Mesodermal cell (in vitro differentiated cells): ENCODE results near the gene FAM47A. TPM values are rescaled to one million over a fixed set of nuclear protein-coding genes. Genes with fewer than 3 reads are reported as not detected.

Experiments
- H3K27ac ChIP-seq: 2 replicates; pipeline ENCODE4 v1.7.0; 2013; ENCODE audit warnings: mild to moderate bottlenecking, low read depth, low read length, moderate library complexity; ENCODE audit not compliant: severe bottlenecking
- H3K36me3 ChIP-seq: 2 replicates; pipeline ENCODE4 v1.7.1; 2013; ENCODE audit warnings: mild to moderate bottlenecking, low read length, moderate library complexity; ENCODE audit not compliant: control insufficient read depth, insufficient read depth
- H3K4me1 ChIP-seq: one replicate; pipeline ENCODE4 v1.7.1; 2013; ENCODE audit warnings: mild to moderate bottlenecking, low read length; ENCODE audit not compliant: insufficient read depth, control insufficient read depth, poor library complexity, severe bottlenecking
- H3K4me3 ChIP-seq: 2 replicates; pipeline ENCODE4 v1.7.0; 2013; ENCODE audit warnings: low read length, control low read depth, mild to moderate bottlenecking; ENCODE audit not compliant: insufficient read depth, poor library complexity, severe bottlenecking; ENCODE audit errors: extremely low read depth
- H3K9me3 ChIP-seq: 2 replicates; pipeline ENCODE4 v1.7.1; 2013; ENCODE audit warnings: mild to moderate bottlenecking, low read length, moderate library complexity; ENCODE audit not compliant: control insufficient read depth
- WGBS, 2 experiments: methylation state at CpG; one replicate each; pipeline ENCODE4 v1.1.5; 2013; ENCODE audit warnings: missing lambda C conversion rate in 2 of 2; ENCODE audit not compliant: insufficient coverage in 2 of 2; 5-methylcytosine and 5-hydroxymethylcytosine counted together
- polyA plus RNA-seq, 2 experiments: library from polyadenylated mRNA; stranded (reverse); fragments of 50-300 nt; gene quantifications; one replicate each; pipeline ENCODE4 v1.2.3, GENCODE V29; 2013

Gene FAM47A
- polyA plus RNA-seq (2013, experiment 1 of 2), result not detected
- not detected for polyA plus RNA-seq (2013, experiment 2 of 2)

GRCh38 chrX:34132028-34132427 lies at the start of gene FAM47A:
Gene FAM47A, minus strand, starts transcription at chrX:34132314. Its CDS starts 36 bp downstream, at chrX:34132278.
- Histone ChIP-seq H3K9me3 (no peaks in the 10 kb centered on the region), H3K27ac (no peak within 1 kb of the TSS), H3K4me1 (no peaks in the 10 kb centered on the region), H3K36me3 (no peaks in the 10 kb centered on the region), H3K4me3 (no peak within 1 kb of the TSS)
- WGBS, 2 experiments, result 93 to 97% methylated on average over 6 to 11 of the region's 25 CpGs

- Histone ChIP-seq H3K36me3 (no peaks in the 10 kb centered on the region), H3K27ac (no peak overlapping the region), H3K9me3 (no peaks in the 10 kb centered on the region), H3K4me3 (no peak overlapping the region), H3K4me1 (no peaks in the 10 kb centered on the region)
- 85 to 97% methylated on average over 5 of the region's 9 CpGs for WGBS, 2 experiments
These were observed 15.2 kb upstream of the FAM47A start for GRCh38 chrX:34147345-34147744.

- Histone ChIP-seq H3K4me3 (no peak overlapping the region), H3K4me1 (no peaks in the 10 kb centered on the region), H3K9me3 (no peaks in the 10 kb centered on the region), H3K36me3 (no peaks in the 10 kb centered on the region), H3K27ac (no peak overlapping the region)
- WGBS, 2 experiments, result 86 to 94% methylated on average over 13 to 17 of the region's 30 CpGs
These were observed 14.8 kb upstream of the FAM47A start for GRCh38 chrX:34146906-34147305.

GRCh38 chrX:34144246-34144645 lies 12.1 kb upstream of the FAM47A start:
- Histone ChIP-seq H3K27ac (no peak overlapping the region), H3K36me3 (no peaks in the 10 kb centered on the region), H3K9me3 (no peaks in the 10 kb centered on the region), H3K4me1 (no peaks in the 10 kb centered on the region), H3K4me3 (no peak overlapping the region)
- WGBS, 2 experiments, result no CpG with 5 or more reads among the region's 2 CpGs

- Histone ChIP-seq H3K27ac (no peak overlapping the region), H3K4me1 (no peaks in the 10 kb centered on the region), H3K4me3 (no peak overlapping the region), H3K36me3 (no peaks in the 10 kb centered on the region), H3K9me3 (no peaks in the 10 kb centered on the region)
- WGBS, 2 experiments, result no CpG with 5 or more reads among the region's 1 CpG
These were observed 8.7 kb upstream of the FAM47A start for GRCh38 chrX:34140816-34141215.

- Histone ChIP-seq H3K4me1 (no peaks in the 10 kb centered on the region), H3K9me3 (no peaks in the 10 kb centered on the region), H3K27ac (no peak overlapping the region), H3K4me3 (no peak overlapping the region), H3K36me3 (no peaks in the 10 kb centered on the region)
- WGBS, 2 experiments, result 96 to 98% methylated on average over 12 to 27 of the region's 41 CpGs
These were observed 952 bp downstream of the FAM47A start for GRCh38 chrX:34130980-34131744.

GRCh38 chrX:34130501-34130900 lies 1.6 kb downstream of the FAM47A start:
- H3K36me3 ChIP-seq, result no peaks in the 10 kb centered on the region
- no peaks in the 10 kb centered on the region for H3K9me3 ChIP-seq
- no peaks in the 10 kb centered on the region for H3K4me1 ChIP-seq
- H3K4me3 ChIP-seq, result no peak overlapping the region
- no peak overlapping the region for H3K27ac ChIP-seq
- WGBS, 2 experiments, result 89 to 97% methylated on average over 7 to 14 of the region's 29 CpGs

- WGBS, 2 experiments, result 64 to 100% methylated on average over 1 to 3 of the region's 5 CpGs
- Histone ChIP-seq H3K4me3 (no peak overlapping the region), H3K9me3 (no peaks in the 10 kb centered on the region), H3K36me3 (no peaks in the 10 kb centered on the region), H3K27ac (no peak overlapping the region), H3K4me1 (no peaks in the 10 kb centered on the region)
These were observed 6.1 kb downstream of the FAM47A start for GRCh38 chrX:34126011-34126410.

- H3K9me3 ChIP-seq, result no peaks in the 10 kb centered on the region
- no peaks in the 10 kb centered on the region for H3K36me3 ChIP-seq
- no peak overlapping the region for H3K27ac ChIP-seq
- WGBS, 2 experiments, result no CpG with 5 or more reads among the region's 2 CpGs
- H3K4me1 ChIP-seq, result no peaks in the 10 kb centered on the region
- H3K4me3 ChIP-seq, result no peak overlapping the region
These were observed 13.0 kb downstream of the FAM47A start for GRCh38 chrX:34119122-34119521.

GRCh38 chrX:34112459-34112858 lies 19.7 kb downstream of the FAM47A start:
- Histone ChIP-seq H3K36me3 (no peaks in the 10 kb centered on the region), H3K9me3 (no peaks in the 10 kb centered on the region), H3K27ac (no peak overlapping the region), H3K4me1 (no peaks in the 10 kb centered on the region), H3K4me3 (no peak overlapping the region)
- WGBS, 2 experiments, result no CpG with 5 or more reads among the region's 1 CpG
